HG02870 (cell line): Measurements from ENCODE around the gene SNX13.

Experiments used
- ATAC-seq: cut with Tn5 transposase; IDR thresholded peaks from one replicate; pipeline ENCODE4 v1.9.1; 2021; ENCODE audit warnings: mild to moderate bottlenecking, moderate library complexity; ENCODE audit not compliant: unreplicated experiment

The SNX13 gene

GRCh38 chr7:17786314-17786852 lies 153.9 kb downstream of the SNX13 start:
- no peak for ATAC-seq

DNA sequence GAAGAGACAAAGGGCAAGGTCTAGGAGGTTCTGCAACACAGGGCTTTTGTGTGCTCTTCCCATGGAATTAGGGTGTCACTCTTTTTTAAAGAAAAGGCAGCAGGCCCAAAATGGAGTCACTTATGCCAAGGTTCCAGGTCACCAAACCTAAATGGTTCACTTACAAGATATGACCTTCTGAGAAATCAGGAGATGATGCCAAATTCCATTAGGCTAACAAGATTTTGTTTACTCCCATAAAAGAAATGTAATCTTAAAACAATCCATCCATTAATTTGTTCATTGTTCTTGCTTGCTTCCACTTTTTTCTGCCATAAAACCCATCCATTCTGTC lies 158.1 kb downstream of the SNX13 start:
- ATAC-seq = no peak

- ATAC-seq = no peak
These were observed 158.6 kb downstream of the SNX13 start for GRCh38 chr7:17781491-17782215.

DNA sequence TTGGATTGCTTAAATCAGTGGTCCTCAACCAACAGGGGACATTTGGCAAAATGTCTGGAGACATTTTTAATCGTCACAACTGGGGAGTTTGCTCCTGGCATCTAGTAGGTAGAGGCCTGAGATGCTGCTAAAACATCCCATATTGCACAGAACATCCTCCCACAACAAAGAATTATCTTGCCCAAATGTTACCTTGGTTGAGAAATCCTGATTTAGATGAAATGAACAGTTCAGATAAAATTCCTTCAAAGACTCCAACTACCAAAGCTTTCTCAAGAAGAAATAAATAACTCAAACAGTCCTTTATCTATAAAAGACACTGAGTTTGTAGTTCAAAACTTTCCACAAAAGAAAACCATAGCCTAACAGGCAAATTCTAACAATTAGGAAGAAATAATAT lies 160.9 kb downstream of the SNX13 start:
- no peak for ATAC-seq

- no peak for ATAC-seq
These were observed 165.5 kb downstream of the SNX13 start for GRCh38 chr7:17774716-17775288.

DNA sequence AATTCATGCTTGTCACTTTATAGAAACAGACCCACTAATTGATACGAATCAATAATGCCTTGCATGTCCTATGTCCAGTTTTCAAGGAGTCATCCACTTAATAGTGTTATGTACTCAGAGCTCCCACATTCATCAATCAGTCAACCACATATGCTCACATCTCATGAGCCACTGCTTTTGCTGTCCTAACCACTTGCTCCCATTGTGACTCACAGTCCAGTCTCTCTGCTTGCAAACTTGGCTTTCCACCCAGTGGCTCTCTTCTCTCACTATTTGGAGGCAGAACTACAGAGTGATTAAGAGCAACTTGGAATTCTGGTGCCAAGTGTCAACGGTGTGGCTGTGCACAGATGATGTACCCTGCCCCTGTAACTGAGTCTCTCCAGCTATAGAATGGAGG lies 166.0 kb downstream of the SNX13 start:
- no peak for ATAC-seq

GRCh38 chr7:17773289-17773626 lies 167.0 kb downstream of the SNX13 start:
- no peak for ATAC-seq

GRCh38 chr7:17772581-17773288 lies 167.6 kb downstream of the SNX13 start:
- no peak for ATAC-seq

- no peak for ATAC-seq
These were observed 168.3 kb downstream of the SNX13 start for GRCh38 chr7:17771901-17772408.

DNA sequence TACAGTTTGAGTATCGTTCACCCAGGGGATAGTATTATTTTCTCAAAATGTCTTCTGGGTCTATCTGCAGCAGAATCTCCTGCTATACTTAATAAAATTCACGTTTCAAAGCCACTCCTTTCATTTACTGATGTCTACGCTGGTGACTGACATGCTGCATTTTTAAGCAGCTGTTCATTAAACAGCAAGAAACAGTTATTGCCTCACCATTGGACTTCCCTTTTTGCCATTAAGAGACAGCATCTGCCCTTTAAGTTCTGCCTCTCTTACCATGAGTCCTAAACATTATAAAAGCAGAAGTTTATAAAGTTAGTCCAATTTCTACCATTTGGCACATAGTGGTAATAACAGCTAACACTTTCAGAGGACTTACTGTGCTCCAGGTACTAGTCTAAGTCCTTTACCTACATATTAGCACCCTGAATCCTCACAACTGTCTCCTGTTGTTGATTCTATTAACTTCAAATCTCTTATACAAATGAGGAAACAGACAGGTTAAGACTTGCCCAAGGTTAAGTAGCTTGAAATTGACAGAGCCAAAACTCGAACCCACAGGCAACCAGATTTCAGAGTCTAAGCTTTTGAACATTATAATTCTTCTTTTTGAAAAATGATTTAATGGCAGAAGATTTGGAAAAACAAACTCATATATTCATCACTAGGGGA lies 169.5 kb downstream of the SNX13 start:
- ATAC-seq = no peak

DNA sequence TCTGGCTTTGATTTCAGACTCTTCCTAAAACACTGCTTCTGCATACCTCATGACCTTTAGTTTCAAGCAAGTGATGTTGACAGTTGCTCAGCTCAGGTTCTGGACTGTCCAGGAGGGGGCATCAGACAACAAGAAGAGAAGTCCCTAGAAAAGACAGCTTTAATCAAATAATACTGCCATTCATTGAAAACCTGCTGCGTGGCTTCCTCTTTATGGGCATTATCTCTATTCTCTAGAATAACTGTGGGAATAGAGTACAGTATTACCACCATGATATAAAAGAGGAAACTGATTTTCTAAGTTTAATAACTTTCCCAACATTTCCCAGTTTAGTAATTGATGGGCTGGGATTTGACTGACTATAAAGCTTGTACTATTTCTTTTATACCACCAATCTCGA lies 170.4 kb downstream of the SNX13 start:
- peak; percentile 60 for ATAC-seq

- no peak for ATAC-seq
These were observed 182.3 kb downstream of the SNX13 start for GRCh38 chr7:17758008-17758407.

- ATAC-seq = no peak
These were observed 194.2 kb downstream of the SNX13 start for GRCh38 chr7:17746020-17746530.

DNA sequence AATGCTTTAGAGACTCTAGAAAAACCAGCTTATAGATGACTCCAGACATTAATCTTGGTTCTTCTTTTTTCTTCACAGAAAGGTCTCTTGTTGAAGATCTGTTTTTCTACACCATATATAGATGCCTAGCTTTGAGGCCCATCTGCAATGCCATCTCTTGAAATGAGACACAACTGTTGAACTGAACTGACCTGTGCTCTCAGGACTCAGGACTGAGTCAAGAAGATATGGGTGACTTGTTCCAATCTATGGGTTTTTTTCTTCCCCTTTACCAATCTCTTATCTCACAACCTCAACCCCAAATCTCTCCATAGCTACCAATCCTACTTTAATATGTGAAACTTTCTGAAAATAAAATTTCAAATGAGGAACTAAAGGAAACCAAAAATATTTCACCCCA lies 194.7 kb downstream of the SNX13 start:
- ATAC-seq = peak; percentile 67

- ATAC-seq = no peak
These were observed 197.0 kb downstream of the SNX13 start for GRCh38 chr7:17743316-17743715.

GRCh38 chr7:17741426-17741825 lies 198.9 kb downstream of the SNX13 start:
- ATAC-seq = no peak
